GM12873 (cell line): ENCODE data around the gene RAB31.

ENCODE experiments used
- TF ChIP-seq, protein P1 (sequence below): IDR thresholded peaks from 2 replicates; pipeline ENCODE4 v1.5.1; 2012; ENCODE audit warnings: low read depth, mild to moderate bottlenecking, moderate library complexity, low read length, control low read depth; ENCODE audit not compliant: insufficient read depth; ENCODE audit errors: missing control alignments

RAB31 gene

DNA sequence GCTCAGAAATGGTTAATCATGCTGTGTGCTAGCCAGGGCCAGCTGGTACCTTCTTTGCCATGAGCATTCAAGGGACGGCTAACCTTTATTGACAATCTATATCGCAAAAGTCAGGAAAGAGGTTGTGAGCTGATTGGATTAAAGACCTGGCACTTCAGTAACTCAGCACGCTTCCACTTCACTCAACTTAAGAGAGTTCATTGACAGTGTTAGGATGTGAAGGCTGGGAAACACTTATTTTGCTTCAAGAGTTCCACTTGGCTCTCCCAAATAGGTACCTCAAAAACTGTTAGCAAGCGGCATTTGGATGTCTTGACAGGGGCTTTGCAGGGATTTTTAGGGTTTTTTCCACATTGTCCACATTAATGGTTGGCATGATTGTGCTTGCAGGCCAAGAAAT lies 152.6 kb downstream of the RAB31 start:
- TF ChIP-seq, protein P1, sequence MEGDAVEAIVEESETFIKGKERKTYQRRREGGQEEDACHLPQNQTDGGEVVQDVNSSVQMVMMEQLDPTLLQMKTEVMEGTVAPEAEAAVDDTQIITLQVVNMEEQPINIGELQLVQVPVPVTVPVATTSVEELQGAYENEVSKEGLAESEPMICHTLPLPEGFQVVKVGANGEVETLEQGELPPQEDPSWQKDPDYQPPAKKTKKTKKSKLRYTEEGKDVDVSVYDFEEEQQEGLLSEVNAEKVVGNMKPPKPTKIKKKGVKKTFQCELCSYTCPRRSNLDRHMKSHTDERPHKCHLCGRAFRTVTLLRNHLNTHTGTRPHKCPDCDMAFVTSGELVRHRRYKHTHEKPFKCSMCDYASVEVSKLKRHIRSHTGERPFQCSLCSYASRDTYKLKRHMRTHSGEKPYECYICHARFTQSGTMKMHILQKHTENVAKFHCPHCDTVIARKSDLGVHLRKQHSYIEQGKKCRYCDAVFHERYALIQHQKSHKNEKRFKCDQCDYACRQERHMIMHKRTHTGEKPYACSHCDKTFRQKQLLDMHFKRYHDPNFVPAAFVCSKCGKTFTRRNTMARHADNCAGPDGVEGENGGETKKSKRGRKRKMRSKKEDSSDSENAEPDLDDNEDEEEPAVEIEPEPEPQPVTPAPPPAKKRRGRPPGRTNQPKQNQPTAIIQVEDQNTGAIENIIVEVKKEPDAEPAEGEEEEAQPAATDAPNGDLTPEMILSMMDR, result no peak

DNA sequence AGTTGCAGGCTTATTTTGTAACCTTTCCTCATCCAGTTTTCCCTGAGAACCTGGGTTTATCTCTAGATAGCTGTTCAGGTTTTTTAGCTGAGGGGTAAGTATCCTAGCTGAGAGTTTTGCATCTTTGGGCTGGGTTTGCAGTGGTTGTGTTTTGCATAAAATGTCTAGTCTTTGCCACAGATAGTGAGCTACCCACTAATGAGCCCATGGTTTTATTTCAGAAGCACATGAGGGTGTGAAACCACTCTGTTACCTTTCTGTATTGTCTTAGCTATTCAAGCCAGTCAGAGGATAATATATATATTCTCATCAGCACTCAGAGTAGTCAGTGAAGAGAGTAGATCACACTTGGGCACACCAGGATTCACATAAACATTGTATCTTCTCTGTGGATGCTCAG lies 153.1 kb downstream of the RAB31 start:
- TF ChIP-seq, protein P1, result no peak

DNA sequence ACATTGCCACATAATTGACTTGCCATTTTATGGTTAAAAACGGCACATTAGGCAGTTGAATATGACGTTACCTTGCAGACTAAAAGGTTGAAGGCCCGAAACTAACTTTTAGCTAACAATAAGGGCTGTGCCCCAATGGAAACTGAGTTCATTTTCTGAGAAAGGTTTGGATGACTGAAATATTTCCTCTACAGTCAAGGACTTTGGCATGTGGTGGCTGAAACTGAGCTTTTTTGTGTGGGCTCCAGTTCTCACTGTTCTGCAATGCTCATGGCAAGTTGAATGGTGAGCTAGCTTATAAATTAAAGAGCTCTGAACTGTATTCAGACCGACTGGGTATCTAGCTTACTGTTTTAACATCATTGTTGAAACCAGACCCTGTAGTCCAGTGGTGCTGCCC lies 153.8 kb downstream of the RAB31 start:
- TF ChIP-seq, protein P1, result no peak

DNA sequence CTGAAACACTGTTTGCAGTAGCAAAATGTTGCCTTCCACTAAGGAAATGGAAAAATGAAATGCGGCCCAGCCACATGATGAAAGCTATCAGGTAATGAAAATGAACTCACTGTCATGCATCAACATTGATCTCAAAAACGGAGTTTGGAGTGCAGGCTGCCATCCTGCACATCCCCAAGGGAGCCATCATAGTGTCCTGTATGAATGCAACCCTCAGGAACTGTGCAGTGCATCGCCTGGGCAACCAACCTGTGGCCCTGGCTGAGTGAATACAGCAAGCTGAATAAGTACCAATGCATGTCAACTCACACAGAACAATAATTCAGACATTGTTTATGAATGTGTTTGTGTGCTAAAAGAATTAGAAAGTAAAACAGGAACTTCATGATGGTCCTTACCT lies 154.6 kb downstream of the RAB31 start:
- TF ChIP-seq, protein P1, result no peak

DNA sequence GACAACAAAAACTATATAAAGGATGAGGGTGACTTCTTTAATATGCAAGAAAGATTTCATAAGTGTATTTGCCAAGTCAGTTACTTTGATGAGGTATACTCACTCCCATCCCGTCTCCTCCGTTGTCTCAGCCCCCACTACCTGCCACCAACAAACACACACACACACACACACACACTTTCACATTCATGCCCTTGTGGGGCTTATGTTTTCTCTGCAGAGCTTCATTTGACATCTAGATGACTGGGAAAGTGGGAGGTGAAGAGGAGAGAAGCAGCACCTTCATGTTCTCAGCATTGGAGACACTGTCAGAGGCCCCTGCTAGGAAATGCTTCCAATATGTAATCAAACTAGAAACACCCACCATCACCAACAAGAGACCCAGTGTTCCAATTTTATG lies 155.2 kb downstream of the RAB31 start:
- TF ChIP-seq, protein P1, result no peak

DNA sequence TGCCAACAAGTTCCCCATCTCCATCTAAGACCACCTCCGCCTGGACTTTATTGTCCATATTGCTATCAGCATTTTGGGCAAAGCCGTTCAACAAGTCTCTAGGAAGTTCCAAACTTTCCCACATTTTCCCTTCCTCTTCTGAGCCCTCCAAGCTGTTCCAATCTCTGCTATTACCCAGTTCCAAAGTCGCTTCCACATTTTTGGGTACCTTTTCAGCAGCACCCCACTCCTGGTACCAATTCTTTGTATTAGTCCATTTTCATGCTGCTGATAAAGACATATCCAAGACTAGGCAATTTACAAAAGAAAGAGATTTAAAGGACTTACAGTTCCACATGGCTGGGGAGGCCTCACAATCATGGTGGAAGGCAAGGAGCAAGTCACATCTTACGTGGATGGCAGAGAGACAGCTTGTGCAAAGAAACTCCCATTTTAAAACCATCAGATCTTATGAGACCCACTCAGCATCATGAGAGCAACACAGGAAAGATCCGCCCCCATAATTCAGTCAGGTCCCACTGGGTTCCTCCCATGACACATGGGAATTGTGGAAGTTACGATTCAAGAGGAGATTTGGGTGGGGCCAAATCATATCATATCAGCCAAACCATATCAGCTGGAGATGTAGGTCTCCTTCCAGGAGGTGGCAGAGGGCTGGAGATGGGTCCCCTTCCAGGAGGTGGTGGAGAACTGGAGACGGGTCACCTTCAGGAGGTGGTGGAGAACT lies 157.8 kb downstream of the RAB31 start:
- TF ChIP-seq, protein P1, result no peak

DNA sequence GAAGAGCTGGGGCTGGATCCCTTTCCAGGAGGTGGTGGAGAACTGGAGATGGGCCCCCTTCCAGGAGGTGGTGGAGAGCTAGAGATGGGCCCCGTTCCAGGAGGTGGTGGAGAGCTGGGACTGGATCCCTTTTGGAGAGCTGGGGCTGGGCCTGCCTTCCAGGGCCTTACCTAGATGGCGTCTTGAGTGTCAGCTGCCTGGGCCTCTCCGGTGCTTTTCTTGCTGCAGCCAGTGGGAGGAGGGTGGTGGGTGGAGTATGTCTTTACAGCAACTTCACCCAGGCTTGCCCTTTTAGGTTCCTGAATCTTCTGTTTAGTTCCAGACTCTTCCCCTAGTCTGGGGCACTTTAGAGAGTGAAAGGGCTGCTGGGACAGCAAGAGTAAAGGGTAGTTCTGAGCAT lies 158.5 kb downstream of the RAB31 start:
- TF ChIP-seq, protein P1, result no peak
